Activated T-cell treated with anti-CD3 and anti-CD28 coated beads, Interleukin-2, amount 50 U/mL, for 24 hours (primary cell): Measurements from ENCODE around the gene GRID2.

ENCODE experiments used
- DNase-seq: peaks from one replicate; pipeline ENCODE4 v3.0.0-alpha.2; 2020
- H3K27ac Mint-ChIP-seq: 2 replicates; pipeline ENCODE4 v1.8.0; 2020; ENCODE audit warnings: mild to moderate bottlenecking, mixed read lengths
- H3K27me3 Mint-ChIP-seq: 2 replicates; pipeline ENCODE4 v1.8.0; 2020; ENCODE audit warnings: mixed read lengths
- H3K36me3 Mint-ChIP-seq: 2 replicates; pipeline ENCODE4 v1.8.0; 2020; ENCODE audit warnings: low read depth, mixed read lengths
- H3K4me1 Mint-ChIP-seq: 2 replicates; pipeline ENCODE4 v1.8.0; 2020; ENCODE audit warnings: low read depth, mixed read lengths
- H3K4me3 Mint-ChIP-seq: 2 replicates; pipeline ENCODE4 v1.8.0; 2020; ENCODE audit warnings: mild to moderate bottlenecking, moderate library complexity, mixed read lengths
- H3K9me3 Mint-ChIP-seq: 2 replicates; pipeline ENCODE4 v1.8.0; 2020; ENCODE audit warnings: mixed read lengths

GRID2 gene

DNA sequence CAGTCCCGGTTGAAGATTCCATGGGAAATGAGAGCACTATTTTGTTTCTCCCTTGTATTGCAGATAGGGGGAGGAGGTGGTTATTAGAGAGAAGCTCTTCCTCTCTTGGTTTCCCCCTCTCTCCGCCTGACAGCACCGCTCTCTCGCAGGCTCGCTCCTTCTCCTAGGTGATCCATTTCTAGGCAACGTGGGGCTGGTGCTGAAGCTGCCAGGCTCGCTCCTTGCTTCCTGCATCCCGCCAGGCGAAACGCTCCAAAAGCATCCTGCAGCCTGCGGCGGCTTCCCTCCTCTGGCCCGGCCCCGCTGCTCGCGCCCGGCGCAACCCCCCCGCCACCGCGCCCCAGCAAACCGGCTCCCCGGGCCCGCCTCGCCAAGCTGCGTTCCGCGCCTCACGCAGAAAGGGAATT lies at the start of gene GRID2:
GRID2 (plus strand) TSS at position 346 of the 407 bp plus-strand sequence.
- H3K4me3 Mint-ChIP-seq: no peak within 1 kb of the TSS
- H3K36me3 Mint-ChIP-seq: no peaks in the 10 kb centered on the region
- H3K4me1 Mint-ChIP-seq: peaks cover 5% of the 10 kb centered on the region
- no peak within 1 kb of the TSS for H3K27ac Mint-ChIP-seq
- peaks cover 48% of the 10 kb centered on the region for H3K27me3 Mint-ChIP-seq
- no peak for DNase-seq
- H3K9me3 Mint-ChIP-seq: no peaks in the 10 kb centered on the region

GRCh38 chr4:92253986-92254671 lies 49.6 kb upstream of the GRID2 start:
- Mint-ChIP-seq H3K4me1 (no peaks in the 10 kb centered on the region), H3K4me3 (no peak overlapping the region), H3K9me3 (peaks cover 11% of the 10 kb centered on the region), H3K27me3 (no peaks in the 10 kb centered on the region), H3K36me3 (no peaks in the 10 kb centered on the region), H3K27ac (no peak overlapping the region)
- no peak for DNase-seq

DNA sequence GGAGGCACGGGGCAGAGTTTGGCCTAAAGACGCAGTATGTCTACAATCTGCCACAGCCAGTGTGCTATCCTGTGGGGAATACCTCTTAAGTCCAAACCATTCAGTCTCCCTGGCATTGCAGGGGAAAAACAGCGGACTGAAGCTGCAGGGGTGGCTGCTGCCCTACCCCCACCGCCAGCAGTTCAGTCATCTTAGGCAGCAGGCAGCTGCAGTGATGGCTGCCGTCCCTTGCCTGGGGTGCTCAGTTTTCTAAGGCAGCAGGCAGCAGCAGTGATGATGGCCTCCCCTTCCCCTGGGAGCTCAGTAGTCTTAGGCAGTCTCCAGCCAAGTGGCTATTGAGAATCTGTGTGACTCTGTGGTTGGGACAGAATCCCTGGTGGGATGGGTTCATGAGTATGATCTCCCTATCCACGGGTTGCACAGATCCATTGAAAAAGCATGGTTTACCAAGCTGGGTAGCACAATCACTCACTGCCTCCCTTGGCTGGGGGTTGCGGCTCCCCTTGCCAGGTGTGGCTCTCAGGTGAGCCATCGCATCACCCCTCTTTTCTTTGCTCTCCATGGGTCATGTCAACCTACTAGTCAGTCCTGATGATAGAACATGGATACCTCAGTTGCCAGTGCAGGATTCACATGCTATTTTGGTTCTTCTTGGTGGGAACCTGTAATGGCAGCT lies 48.9 kb upstream of the GRID2 start:
- no peaks in the 10 kb centered on the region for H3K27me3 Mint-ChIP-seq
- no peak overlapping the region for H3K27ac Mint-ChIP-seq
- DNase-seq: no peak
- H3K4me1 Mint-ChIP-seq: no peaks in the 10 kb centered on the region
- no peaks in the 10 kb centered on the region for H3K36me3 Mint-ChIP-seq
- H3K9me3 Mint-ChIP-seq: peaks cover 11% of the 10 kb centered on the region
- no peak overlapping the region for H3K4me3 Mint-ChIP-seq

- no peaks in the 10 kb centered on the region for H3K4me1 Mint-ChIP-seq
- H3K9me3 Mint-ChIP-seq: peaks cover 8% of the 10 kb centered on the region
- no peak overlapping the region for H3K27ac Mint-ChIP-seq
- no peak overlapping the region for H3K4me3 Mint-ChIP-seq
- no peak for DNase-seq
- no peaks in the 10 kb centered on the region for H3K27me3 Mint-ChIP-seq
- H3K36me3 Mint-ChIP-seq: no peaks in the 10 kb centered on the region
Observed at GRCh38 chr4:92255920-92256244, 47.9 kb upstream of the GRID2 start.

- H3K4me1 Mint-ChIP-seq: no peaks in the 10 kb centered on the region
- H3K27ac Mint-ChIP-seq: no peak overlapping the region
- no peak for DNase-seq
- H3K4me3 Mint-ChIP-seq: no peak overlapping the region
- H3K36me3 Mint-ChIP-seq: no peaks in the 10 kb centered on the region
- no peaks in the 10 kb centered on the region for H3K27me3 Mint-ChIP-seq
- peaks cover 2% of the 10 kb centered on the region for H3K9me3 Mint-ChIP-seq
Observed at GRCh38 chr4:92257931-92258857, 45.6 kb upstream of the GRID2 start.

- Mint-ChIP-seq H3K4me3 (no peak overlapping the region), H3K4me1 (no peaks in the 10 kb centered on the region), H3K27ac (no peak overlapping the region), H3K36me3 (no peaks in the 10 kb centered on the region), H3K27me3 (no peaks in the 10 kb centered on the region), H3K9me3 (peaks cover under 1% of the 10 kb centered on the region)
- DNase-seq: no peak
Observed at GRCh38 chr4:92261256-92261655, 42.5 kb upstream of the GRID2 start.

GRCh38 chr4:92262371-92262770 lies 41.4 kb upstream of the GRID2 start:
- Mint-ChIP-seq H3K36me3 (no peaks in the 10 kb centered on the region), H3K27ac (no peak overlapping the region), H3K9me3 (no peaks in the 10 kb centered on the region), H3K4me3 (no peak overlapping the region), H3K4me1 (no peaks in the 10 kb centered on the region), H3K27me3 (no peaks in the 10 kb centered on the region)
- no peak for DNase-seq

GRCh38 chr4:92263010-92263409 lies 40.8 kb upstream of the GRID2 start:
- no peaks in the 10 kb centered on the region for H3K4me1 Mint-ChIP-seq
- DNase-seq: no peak
- no peaks in the 10 kb centered on the region for H3K36me3 Mint-ChIP-seq
- H3K9me3 Mint-ChIP-seq: no peaks in the 10 kb centered on the region
- no peak overlapping the region for H3K4me3 Mint-ChIP-seq
- H3K27ac Mint-ChIP-seq: no peak overlapping the region
- no peaks in the 10 kb centered on the region for H3K27me3 Mint-ChIP-seq

GRCh38 chr4:92263575-92263974 lies 40.2 kb upstream of the GRID2 start:
- Mint-ChIP-seq H3K27ac (no peak overlapping the region), H3K4me1 (no peaks in the 10 kb centered on the region), H3K36me3 (no peaks in the 10 kb centered on the region), H3K27me3 (no peaks in the 10 kb centered on the region), H3K4me3 (no peak overlapping the region), H3K9me3 (no peaks in the 10 kb centered on the region)
- DNase-seq: no peak

DNA sequence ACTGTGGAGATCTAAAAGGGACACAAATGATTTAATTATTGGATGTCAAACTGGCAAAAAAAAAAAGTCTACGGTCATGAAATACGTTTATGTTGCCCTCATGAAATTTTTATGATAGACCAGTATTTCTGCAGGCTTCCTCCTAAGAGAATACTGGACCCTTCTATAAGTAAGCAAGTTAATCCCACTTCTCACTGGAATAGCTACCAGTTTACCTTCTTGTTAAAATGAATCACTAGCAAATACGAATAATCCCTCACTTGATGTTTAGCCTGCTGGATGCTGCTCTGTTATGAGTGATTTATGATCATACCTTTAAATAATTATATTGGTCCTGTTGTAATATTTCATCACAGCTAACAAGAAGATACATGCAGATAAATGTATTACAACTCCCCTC lies 39.6 kb upstream of the GRID2 start:
- Mint-ChIP-seq H3K27me3 (no peaks in the 10 kb centered on the region), H3K4me3 (no peak overlapping the region)

DNA sequence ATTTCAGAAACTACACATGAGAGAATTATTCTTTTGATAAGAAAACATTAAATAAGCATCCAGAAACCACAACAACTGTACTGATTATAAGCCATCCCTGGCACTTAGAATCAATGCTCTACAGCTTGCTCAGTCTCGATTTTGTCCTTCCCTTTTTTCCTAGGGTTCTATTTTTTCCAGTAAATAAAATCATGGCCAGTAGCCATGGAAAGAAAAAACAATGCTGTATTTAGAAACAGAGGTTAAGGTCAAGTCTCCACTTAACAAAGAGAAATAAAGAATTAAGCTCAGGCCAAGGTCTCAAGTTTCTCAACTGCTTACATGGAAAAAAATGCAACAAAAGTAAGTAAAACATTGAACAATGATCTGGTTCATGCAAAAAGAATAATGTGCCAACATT lies 38.7 kb upstream of the GRID2 start:
- Mint-ChIP-seq H3K36me3 (no peaks in the 10 kb centered on the region), H3K4me1 (no peaks in the 10 kb centered on the region), H3K27me3 (no peaks in the 10 kb centered on the region), H3K9me3 (no peaks in the 10 kb centered on the region), H3K4me3 (no peak overlapping the region), H3K27ac (no peak overlapping the region)
- no peak for DNase-seq

More for the DNA sequence above, 39.6 kb upstream of the GRID2 start:
- Mint-ChIP-seq H3K4me1 (no peaks in the 10 kb centered on the region), H3K9me3 (no peaks in the 10 kb centered on the region), H3K27ac (no peak overlapping the region), H3K36me3 (no peaks in the 10 kb centered on the region)
- DNase-seq: no peak

DNA sequence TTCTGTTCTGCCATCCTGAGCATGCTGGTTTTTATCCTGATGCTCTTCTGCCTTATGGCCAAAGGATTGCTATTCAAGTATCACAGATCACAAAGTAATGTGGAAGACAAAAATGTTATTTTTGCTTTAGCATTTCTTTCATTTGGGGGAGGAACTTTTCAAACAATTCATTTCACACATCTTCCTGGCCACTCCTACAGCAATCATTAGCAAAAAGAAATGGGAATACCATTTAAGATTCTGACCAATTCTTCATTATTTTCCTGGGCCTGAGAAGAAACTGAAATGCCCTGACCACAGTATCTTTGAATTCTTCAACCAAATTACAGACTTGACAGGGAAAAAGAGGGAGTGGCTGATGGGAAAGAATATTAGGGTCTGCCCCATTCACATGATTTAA lies 38.0 kb upstream of the GRID2 start:
- no peaks in the 10 kb centered on the region for H3K9me3 Mint-ChIP-seq
- no peaks in the 10 kb centered on the region for H3K27me3 Mint-ChIP-seq
- H3K27ac Mint-ChIP-seq: no peak overlapping the region
- DNase-seq: no peak
- no peak overlapping the region for H3K4me3 Mint-ChIP-seq
- H3K36me3 Mint-ChIP-seq: no peaks in the 10 kb centered on the region
- H3K4me1 Mint-ChIP-seq: no peaks in the 10 kb centered on the region

DNA sequence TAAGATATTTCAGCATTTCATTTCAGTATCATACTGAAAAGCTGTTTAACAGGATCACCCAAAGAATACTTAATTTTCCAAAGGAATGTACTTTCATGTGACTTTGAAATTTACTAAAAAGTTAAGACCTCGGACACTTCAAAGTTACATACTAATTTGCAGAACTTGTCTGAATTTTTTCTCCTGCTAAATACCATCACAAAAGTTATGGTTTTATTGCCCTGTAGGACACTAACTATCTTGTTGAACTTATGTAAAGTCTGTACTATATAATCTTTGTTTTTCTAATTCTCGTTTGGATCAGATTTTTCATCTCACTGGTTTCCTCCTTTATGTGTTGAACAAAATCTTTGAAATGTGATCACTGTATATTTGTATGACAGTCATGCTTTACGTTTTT lies 37.2 kb upstream of the GRID2 start:
- no peaks in the 10 kb centered on the region for H3K9me3 Mint-ChIP-seq
- no peak overlapping the region for H3K27ac Mint-ChIP-seq

DNA sequence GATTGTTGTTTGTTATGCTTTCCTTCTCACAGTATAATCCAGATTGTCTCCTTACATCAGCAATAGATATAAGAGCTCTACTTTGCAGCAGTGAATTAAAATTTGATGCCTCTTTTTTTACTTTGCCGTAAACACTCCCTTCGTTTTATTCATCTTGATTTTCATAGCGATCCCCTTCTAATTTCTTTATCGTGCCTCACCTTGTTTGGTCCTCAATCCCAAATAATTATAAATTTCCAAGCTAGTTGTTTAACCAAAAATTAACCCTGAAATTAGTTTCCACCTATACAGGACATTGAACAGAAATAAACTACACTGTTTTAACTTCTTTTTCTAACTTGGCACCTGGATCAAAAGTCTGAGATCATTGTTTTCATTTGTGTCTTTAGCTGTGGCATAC lies 35.1 kb upstream of the GRID2 start:
- H3K4me1 Mint-ChIP-seq: no peaks in the 10 kb centered on the region
- DNase-seq: no peak
- H3K27ac Mint-ChIP-seq: no peak overlapping the region
- H3K27me3 Mint-ChIP-seq: no peaks in the 10 kb centered on the region
- H3K9me3 Mint-ChIP-seq: no peaks in the 10 kb centered on the region
- no peak overlapping the region for H3K4me3 Mint-ChIP-seq
- no peaks in the 10 kb centered on the region for H3K36me3 Mint-ChIP-seq

More for the DNA sequence above, 37.2 kb upstream of the GRID2 start:
- no peak overlapping the region for H3K4me3 Mint-ChIP-seq
- no peaks in the 10 kb centered on the region for H3K4me1 Mint-ChIP-seq
- H3K36me3 Mint-ChIP-seq: no peaks in the 10 kb centered on the region
- no peaks in the 10 kb centered on the region for H3K27me3 Mint-ChIP-seq
- DNase-seq: no peak

GRCh38 chr4:92270908-92271307 lies 32.9 kb upstream of the GRID2 start:
- no peak for DNase-seq
- no peak overlapping the region for H3K4me3 Mint-ChIP-seq
- H3K36me3 Mint-ChIP-seq: no peaks in the 10 kb centered on the region
- H3K4me1 Mint-ChIP-seq: no peaks in the 10 kb centered on the region
- H3K9me3 Mint-ChIP-seq: no peaks in the 10 kb centered on the region
- H3K27me3 Mint-ChIP-seq: no peaks in the 10 kb centered on the region
- no peak overlapping the region for H3K27ac Mint-ChIP-seq
